GM12891 (cell line): ENCODE data around the gene EBF4.

Experiments
- POLR2A ChIP-seq: IDR thresholded peaks from 2 replicates; pipeline ENCODE4 v1.6.1; 2011; ENCODE audit warnings: low read depth, low read length, control low read depth
- TAF1 ChIP-seq: IDR thresholded peaks from 2 replicates; pipeline ENCODE4 v1.6.1; 2011; ENCODE audit warnings: low read depth, low read length, control low read depth

DNA sequence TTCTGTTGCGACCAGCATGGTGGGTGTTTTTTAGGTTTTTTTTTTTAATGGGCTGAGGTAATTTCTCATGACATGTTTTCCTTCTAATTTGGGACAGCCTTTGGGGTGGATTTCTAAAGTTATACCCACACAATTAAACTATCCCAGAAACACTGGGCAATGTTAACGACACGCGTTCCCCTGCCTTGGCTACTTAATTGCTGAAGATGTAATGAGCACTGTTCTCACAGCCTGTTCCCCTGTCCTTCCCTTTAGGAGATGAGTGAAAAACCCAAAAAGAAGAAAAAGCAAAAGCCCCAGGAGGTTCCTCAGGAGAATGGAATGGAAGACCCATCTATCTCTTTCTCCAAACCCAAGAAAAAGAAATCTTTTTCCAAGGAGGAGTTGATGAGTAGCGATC is 34.9 kb upstream of the EBF4 start:
- TF ChIP-seq TAF1 (no peak), POLR2A (no peak)
